GM12878 (cell line): Measurements from ENCODE around the gene SCRG1. TPM values are rescaled to one million over a fixed set of nuclear protein-coding genes. Genes with fewer than 3 reads are reported as not detected.

Experiments
- ATF3 ChIP-seq: IDR thresholded peaks from 2 replicates; pipeline ENCODE4 v1.6.1; 2011; ENCODE audit warnings: low read depth, mild to moderate bottlenecking, low read length, moderate library complexity, borderline replicate concordance; ENCODE audit errors: extremely low read depth
- CHD1 ChIP-seq: IDR thresholded peaks from 2 replicates; pipeline ENCODE4 v1.6.1; 2012; ENCODE audit warnings: low read depth, low read length, improper control_type of control experiment
- CREM ChIP-seq: IDR thresholded peaks from 2 replicates; pipeline ENCODE4 v1.6.1; 2014; ENCODE audit warnings: antibody characterized with exemption, low read depth
- DPF2 ChIP-seq: fragments of 450-650 bp; IDR thresholded peaks from 2 replicates; pipeline ENCODE4 v1.6.1; 2017; ENCODE audit warnings: mild to moderate bottlenecking
- GATAD2B ChIP-seq: fragments of 450-650 bp; conservative IDR thresholded peaks from 2 replicates; pipeline ENCODE4 v1.6.1; 2017; ENCODE audit warnings: low read depth, mild to moderate bottlenecking, moderate library complexity
- IKZF2 ChIP-seq, 2 experiments: fragments of 450-650 bp; IDR thresholded peaks; 2 replicates each; pipeline ENCODE4 v1.6.1; 2017; ENCODE audit warnings: mild to moderate bottlenecking in 2 of 2, moderate library complexity in 2 of 2
- JUNB ChIP-seq: IDR thresholded peaks from 2 replicates; pipeline ENCODE4 v1.6.1; 2016; ENCODE audit warnings: antibody characterized with exemption, mild to moderate bottlenecking
- JUND ChIP-seq: IDR thresholded peaks from 2 replicates; pipeline ENCODE4 v1.6.1; 2012; ENCODE audit warnings: low read depth, mild to moderate bottlenecking, low read length, improper control_type of control experiment, moderate library complexity
- MEF2B ChIP-seq: fragments of 450-650 bp; IDR thresholded peaks from 2 replicates; pipeline ENCODE4 v1.6.1; 2018; ENCODE audit warnings: mild to moderate bottlenecking, moderate library complexity; ENCODE audit not compliant: partially characterized antibody, poor library complexity, severe bottlenecking
- NFIC ChIP-seq: IDR thresholded peaks from 2 replicates; pipeline ENCODE4 v1.6.1; 2012; ENCODE audit warnings: low read depth, mild to moderate bottlenecking, inconsistent platforms, low read length, moderate library complexity
- NFYB ChIP-seq: IDR thresholded peaks from 2 replicates; pipeline ENCODE4 v1.6.1; 2011; ENCODE audit warnings: low read depth, mild to moderate bottlenecking, low read length, improper control_type of control experiment, moderate library complexity; ENCODE audit not compliant: insufficient read depth
- NKRF ChIP-seq: fragments of 450-650 bp; conservative IDR thresholded peaks from 2 replicates; pipeline ENCODE4 v1.6.1; 2017; ENCODE audit warnings: mild to moderate bottlenecking, moderate library complexity
- SPI1 ChIP-seq: IDR thresholded peaks from 2 replicates; pipeline ENCODE4 v1.6.1; 2011; ENCODE audit warnings: low read depth, mild to moderate bottlenecking, low read length, moderate library complexity, borderline replicate concordance; ENCODE audit not compliant: insufficient read depth
- ZBTB11 ChIP-seq: fragments of 450-650 bp; formaldehyde crosslinking; IDR thresholded peaks from 2 replicates; pipeline ENCODE4 v1.5.0; 2022; ENCODE audit warnings: mild to moderate bottlenecking, missing genetic modification characterization
- ZNF217 ChIP-seq: fragments of 450-650 bp; IDR thresholded peaks from 2 replicates; pipeline ENCODE4 v1.6.1; 2017; ENCODE audit warnings: antibody characterized with exemption, mild to moderate bottlenecking
- ZNF24 ChIP-seq: fragments of 450-650 bp; IDR thresholded peaks from 2 replicates; pipeline ENCODE4 v1.6.1; 2017; ENCODE audit warnings: antibody characterized with exemption, mild to moderate bottlenecking
- polyA plus RNA-seq, 11 experiments: library from polyadenylated mRNA; depleted of rRNA in 4 of 11; unstranded in 6 of 11; stranded (reverse) in 5 of 11; fragments of >200 nt; fragmentation: Nextera tagmentation in 4 of 11; fragmentation: Illumina TruSeq in 1 of 11; extraction: Ambion mirVana in 4 of 11; extraction: Trizol in 1 of 11; gene quantifications; 1 replicate in 1 of 11; 2 replicates in 10 of 11; pipeline versions ENCODE4 v1.2.1 to v1.2.3, GENCODE V29; 2011 to 2016; ENCODE audit warnings: inconsistent platforms in 2 of 11, missing spikeins in 2 of 11, low read depth in 1 of 11
- total RNA-seq, 4 experiments: library from RNA; depleted of rRNA in 3 of 4; stranded (reverse); fragments of >200 nt in 3 of 4; fragmentation: Illumina TruSeq in 1 of 4; extraction: Trizol in 1 of 4; gene quantifications; 2 replicates each; pipeline versions ENCODE4 v1.2.1 to v1.2.3, GENCODE V29; 2013 to 2021

SCRG1 gene
- total and polyA plus RNA-seq, 10 of the 15 experiments (the other 5 are each of a cell fraction or from before 2014, with no cell fraction given), result 0.02 to 0.58 (median 0.54) TPM; not detected in 7

- TF ChIP-seq ZBTB11 (CRISPR knock-in tag) (no peak), NFYB (no peak), NKRF (no peak), NFIC (0 out of 2 replicates have a peak, but pooled peaks have one; percentile 26), ATF3 (no peak), MEF2B (no peak), CHD1 (no peak), DPF2 (0 out of 2 replicates have a peak, but pooled peaks have one; percentile 41), GATAD2B (no peak), IKZF2 (IDR thresholded peaks at IDR 0.05) (peak in 1 of 2 experiments; percentile 22; a peak in 1 of 4 replicates), ZNF217 (peak; percentile 62; the same call in 1 of the 2 replicates), SPI1 (peak; percentile 16; the same call in 1 of the 2 replicates), JUND (peak; percentile 64; the same call in 1 of the 2 replicates), CREM (peak; percentile 29; the same call in 1 of the 2 replicates), JUNB (peak; percentile 83), ZNF24 (peak; percentile 30; the same call in 1 of the 2 replicates)
Observed at GRCh38 chr4:173367285-173367684, 31.6 kb downstream of the SCRG1 start (continued).
